Medulla oblongata (tissue), 1 donor: ENCODE measurements around the gene TBATA.

Experiments
- DNase-seq: peaks from one replicate; pipeline ENCODE4 v3.0.0-alpha.2; 2015; ENCODE audit errors: extremely low spot score

TBATA gene

DNA sequence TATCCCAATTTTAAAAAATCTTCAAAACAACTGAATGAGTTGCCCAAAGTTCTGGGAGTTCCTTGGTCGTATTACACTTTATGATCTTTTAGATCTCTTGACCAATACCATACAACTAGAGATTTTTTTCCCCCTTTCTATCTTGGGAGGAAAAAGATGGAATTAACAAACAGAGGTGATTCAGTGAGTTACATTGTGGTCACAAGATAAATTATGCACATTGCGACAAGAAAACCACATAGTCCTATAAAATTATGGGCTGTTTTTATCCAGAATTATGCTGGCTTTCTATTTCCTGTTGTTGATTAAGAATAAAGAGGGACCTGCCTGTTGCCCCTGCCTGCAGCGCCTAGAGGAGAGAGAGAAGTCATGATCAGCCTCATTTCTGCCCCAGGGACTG lies 22.4 kb upstream of the TBATA start:
- no peak for DNase-seq

- no peak for DNase-seq
These were observed 21.7 kb upstream of the TBATA start for GRCh38 chr10:70806841-70807240.

GRCh38 chr10:70805619-70806215 lies 20.5 kb upstream of the TBATA start:
- DNase-seq, result no peak

DNA sequence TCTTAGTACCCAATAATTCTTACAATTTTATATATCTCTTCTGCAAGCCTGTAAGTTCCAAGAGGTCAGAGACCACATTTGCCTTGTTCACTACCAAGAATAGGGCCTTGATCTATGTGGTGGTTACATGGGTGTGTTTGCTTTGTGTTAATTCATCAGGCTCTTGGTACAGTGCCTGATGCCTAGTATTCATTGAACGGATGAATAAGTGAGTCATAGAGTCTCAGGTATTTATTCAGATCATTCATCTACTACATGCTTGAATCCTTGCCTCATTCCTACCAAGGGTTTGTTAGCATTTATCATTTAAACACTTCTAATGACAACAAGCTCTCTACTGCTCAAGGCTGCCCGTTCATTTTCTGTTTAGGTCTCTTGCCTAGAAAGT lies 19.2 kb upstream of the TBATA start:
- DNase-seq, result no peak

- no peak for DNase-seq
These were observed 18.7 kb upstream of the TBATA start for GRCh38 chr10:70803775-70804420.

DNA sequence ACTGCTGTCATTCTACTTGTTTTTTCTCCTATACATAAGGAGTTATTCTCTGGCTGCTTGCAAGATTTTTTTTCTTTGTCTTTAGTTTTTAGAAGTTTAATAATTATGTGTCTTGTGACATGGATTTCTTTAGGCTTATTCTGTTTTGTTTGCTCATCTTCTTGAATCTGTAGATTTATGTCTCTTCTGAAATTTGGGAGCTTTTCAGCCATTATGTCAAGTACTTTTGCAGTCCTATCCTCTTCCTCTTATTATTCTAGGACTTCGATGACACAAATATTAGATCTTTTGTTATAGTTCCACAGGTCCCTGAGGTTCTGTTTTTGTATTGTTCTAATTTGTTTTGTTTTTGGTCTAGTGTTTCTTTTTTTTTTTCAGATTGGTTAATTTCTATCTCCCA lies 16.7 kb upstream of the TBATA start:
- DNase-seq, result no peak

- DNase-seq, result no peak
These were observed 13.9 kb upstream of the TBATA start for GRCh38 chr10:70799124-70799523.

DNA sequence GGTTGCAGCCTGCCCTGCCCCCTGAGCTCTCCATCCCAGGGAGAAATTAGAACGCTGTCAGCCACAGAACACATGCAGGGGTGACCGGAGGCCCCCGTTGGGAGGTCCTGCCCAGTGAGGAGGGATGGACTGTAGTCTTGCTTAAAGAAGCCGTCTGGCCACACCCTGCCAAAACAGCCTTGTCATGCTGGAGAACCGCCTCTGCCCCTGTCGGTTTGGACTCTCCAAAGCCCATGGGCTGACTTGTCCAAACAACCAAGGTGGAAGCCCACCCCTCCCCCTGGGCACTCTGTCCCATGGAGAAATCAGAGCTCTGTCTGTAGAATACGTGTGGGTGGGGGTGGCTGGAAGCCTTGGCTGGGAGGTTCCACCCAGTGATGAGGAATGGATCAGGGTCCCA lies 12.7 kb upstream of the TBATA start:
- DNase-seq, result no peak

DNA sequence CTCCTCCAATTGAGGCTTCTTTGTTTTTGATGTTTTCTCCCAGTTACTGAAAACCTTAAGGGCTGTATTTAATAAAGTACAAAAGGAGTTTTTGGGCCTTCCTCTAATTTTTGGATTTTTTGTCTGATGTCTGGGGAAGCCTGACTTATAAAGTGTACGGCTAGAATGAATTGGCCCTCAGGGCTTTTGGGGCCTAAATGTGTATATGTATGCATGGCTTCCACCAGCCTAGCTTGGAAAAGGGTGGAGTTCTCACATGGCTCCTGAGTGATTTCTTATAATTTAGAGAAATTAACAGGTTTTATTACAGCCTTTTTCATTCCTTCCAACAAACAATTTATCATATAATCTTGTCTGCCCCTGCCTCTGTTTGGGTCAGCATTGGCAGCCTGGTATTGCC lies 10.4 kb upstream of the TBATA start:
- no peak for DNase-seq

DNA sequence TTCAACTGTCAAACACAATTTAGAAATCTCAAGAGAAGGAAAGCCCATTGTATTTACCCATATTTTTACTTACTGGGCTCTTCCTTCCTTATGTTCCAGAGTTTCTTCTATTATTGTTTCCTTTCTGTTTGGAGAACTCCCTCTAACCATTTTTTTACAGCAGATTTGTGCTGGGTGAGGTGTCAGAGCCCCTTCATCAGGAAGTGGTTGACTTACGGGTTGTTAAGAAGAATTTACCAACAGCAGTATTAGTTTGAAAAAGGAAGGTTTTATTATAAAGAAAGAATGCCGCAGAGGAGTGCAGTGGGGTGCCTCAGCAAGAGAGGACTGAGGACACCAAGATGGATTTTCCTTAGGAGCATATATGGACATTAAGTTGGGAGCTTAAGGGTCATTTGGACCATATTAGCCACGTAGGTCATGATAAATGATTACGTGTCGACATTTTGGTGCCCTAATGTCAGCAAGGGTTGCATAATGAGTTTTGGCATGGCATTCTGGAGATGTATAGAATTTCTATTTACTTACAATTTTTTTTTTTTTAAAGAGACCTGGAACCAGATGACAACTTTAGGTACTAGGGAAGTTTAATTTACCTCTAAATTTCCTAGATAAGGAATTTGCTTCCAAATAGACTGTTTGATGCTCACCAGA lies 6.3 kb upstream of the TBATA start:
- no peak for DNase-seq

GRCh38 chr10:70786799-70787415 lies 1.7 kb upstream of the TBATA start:
- DNase-seq, result no peak

- no peak for DNase-seq
These were observed 706 bp downstream of the TBATA start for GRCh38 chr10:70784471-70784870.

- no peak for DNase-seq
These were observed 1.2 kb downstream of the TBATA start for GRCh38 chr10:70784016-70784415.

DNA sequence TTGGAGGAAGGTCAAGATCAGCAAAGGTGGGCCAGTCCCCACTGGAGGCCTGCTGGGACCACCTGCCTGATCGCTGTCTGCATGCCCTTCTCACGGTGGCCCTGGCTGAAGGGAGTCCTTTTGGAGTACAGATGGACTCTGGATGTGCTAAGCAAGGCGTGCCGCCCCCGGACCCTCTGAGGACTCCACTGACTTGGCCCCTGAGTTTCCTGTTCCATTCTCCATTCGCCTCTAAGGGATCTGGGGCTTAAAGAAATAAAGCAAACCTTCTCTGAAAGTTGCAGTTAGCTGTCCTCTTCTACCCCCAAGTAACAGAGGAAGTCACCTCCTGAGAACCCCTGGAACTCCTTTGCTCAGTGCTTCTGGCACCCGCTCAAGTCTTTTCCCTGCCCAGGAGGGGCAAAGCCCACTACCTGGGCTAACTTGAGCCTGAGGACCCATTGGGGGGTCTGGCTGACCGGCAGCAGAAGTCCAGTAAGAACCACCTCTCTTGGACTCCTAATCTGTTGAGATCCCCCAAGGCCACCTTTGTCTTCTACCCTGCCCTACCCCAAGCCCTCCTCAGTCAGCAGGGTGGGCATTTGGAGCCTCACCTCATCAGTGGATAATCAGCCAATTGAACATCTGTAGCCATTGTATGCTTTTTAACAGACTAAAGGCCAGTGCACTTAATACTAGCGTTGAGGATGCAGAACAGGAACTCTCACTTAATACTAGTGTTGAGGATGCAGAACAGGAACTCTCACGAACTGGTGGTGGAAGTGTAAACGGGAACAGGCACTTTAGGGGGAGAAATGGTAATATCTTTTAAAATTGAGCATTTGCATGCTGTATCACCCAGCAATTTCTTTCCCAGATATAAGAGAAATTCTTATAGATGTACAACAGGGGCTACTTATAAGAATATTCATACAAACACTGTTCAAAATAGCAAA lies 2.2 kb downstream of the TBATA start:
- DNase-seq, result no peak

- no peak for DNase-seq
These were observed 3.0 kb downstream of the TBATA start for GRCh38 chr10:70782086-70782745.

DNA sequence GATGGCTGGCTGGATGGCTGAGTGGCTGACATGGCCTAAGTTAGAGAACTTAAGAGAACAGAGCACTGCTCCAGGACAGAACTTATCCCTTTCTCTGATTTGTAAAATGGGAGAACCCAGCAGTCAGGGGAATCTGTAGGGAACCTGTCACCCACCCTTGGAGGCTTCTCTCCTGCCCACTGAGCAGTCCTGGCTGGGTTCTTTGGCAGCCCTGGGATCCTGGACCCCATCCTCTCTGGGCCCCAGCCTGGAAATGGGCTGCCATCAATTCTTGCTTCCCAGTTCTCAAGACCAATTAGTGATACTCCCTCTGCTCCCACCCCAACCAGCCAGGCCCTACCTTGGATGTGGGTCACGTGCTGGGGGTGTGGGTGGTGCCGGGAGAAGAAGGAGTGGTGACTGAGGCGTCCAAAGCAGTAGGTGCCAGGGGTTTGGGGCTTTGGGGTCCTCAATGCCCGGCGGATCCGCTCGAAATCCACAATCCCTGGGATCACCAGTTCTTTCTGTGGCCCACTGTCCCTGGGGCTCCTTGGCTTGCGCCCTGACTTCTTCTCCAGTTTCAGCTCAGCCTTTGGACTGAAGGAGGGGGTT lies 3.6 kb downstream of the TBATA start:
- DNase-seq, result no peak

DNA sequence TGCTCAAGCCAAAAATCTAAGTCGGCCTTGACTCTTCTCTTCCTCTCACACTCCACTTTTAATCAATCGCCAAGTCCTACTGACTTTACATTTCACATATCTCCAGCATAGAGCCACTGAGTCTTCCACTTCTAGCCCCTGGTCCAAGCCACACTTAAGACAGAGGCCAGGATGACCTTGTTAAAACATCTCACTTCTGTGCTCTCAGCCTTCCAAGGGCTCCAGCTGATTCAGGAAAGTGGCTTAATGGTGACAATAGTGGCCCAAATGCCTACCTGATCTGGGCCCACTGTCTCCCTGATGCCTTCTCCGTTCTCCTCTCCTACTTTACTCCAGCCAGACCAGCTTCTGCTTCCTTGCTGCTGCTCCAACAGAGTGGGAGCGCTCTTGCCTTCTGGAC lies 4.4 kb downstream of the TBATA start:
- DNase-seq, result no peak

- DNase-seq, result no peak
These were observed 4.8 kb downstream of the TBATA start for GRCh38 chr10:70780370-70780760.

- DNase-seq, result no peak
These were observed 5.4 kb downstream of the TBATA start for GRCh38 chr10:70779511-70780369.

GRCh38 chr10:70779088-70779487 lies 6.1 kb downstream of the TBATA start:
- peak; percentile 33 for DNase-seq
